GM12872 (cell line): ENCODE measurements around the gene TKTL2.

Experiments used
- TF ChIP-seq, protein P1 (sequence below): IDR thresholded peaks from 3 replicates; pipeline ENCODE4 v1.5.1; 2011; ENCODE audit warnings: low read depth, mild to moderate bottlenecking, low read length, moderate library complexity; ENCODE audit not compliant: insufficient read depth

TKTL2 gene

DNA sequence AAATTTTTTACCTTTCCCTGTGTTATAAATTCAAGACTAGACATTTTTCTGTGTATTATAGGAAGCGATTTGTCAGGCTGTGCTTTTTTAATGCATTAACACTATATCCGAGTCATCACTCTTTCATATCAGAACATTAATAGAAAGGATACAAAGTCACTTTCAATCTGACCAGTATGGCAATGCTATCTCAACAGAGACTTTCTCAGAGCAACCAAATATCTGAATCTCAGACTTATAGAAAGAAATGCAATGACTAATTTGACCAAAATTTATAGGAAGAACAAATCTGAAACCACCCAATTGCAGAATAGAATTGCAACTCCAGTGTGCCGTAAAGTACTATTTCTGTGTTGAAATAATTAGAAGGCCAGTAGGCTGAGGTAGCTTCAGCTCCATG, 473 bp upstream of the TKTL2 start:
- TF ChIP-seq, protein P1, sequence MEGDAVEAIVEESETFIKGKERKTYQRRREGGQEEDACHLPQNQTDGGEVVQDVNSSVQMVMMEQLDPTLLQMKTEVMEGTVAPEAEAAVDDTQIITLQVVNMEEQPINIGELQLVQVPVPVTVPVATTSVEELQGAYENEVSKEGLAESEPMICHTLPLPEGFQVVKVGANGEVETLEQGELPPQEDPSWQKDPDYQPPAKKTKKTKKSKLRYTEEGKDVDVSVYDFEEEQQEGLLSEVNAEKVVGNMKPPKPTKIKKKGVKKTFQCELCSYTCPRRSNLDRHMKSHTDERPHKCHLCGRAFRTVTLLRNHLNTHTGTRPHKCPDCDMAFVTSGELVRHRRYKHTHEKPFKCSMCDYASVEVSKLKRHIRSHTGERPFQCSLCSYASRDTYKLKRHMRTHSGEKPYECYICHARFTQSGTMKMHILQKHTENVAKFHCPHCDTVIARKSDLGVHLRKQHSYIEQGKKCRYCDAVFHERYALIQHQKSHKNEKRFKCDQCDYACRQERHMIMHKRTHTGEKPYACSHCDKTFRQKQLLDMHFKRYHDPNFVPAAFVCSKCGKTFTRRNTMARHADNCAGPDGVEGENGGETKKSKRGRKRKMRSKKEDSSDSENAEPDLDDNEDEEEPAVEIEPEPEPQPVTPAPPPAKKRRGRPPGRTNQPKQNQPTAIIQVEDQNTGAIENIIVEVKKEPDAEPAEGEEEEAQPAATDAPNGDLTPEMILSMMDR, result no peak

DNA sequence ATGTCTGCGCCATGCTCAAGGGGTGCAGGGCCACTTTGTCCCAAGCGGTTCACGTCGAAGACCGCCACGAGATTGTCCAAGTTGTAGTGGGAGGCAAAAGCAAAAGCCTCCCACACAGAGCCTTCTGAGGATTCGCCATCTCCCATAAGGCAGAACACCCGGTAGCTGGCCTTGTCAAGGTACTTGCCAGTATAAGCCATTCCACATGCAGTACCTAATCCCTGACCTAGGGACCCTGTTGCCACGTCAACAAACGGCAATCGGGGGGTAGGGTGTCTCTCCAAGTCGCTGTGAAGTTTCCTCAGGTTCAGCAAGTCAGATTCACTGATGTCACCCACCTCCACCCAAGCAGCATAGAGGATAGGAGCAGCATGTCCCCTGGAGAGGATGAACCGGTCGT, 424 bp downstream of the TKTL2 start:
- TF ChIP-seq, protein P1, result no peak

DNA sequence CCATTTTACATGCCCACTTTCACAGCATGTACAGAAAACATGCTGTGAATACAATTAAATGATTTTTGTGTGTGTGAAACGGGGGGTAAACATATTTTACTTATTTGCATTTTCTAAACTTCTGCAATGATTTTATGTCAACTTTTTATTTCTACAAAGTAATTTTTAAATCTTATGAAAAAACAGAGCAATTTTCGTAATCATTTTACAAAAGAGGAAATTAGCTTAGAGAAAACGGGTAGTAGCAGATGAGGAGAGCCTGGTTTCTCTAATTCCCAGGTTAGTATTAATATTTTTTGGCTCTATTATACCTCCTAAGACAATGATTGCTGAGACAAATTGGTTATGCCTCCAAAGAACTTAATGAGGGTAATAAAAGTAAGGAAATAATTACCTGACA, 3.2 kb downstream of the TKTL2 start:
- TF ChIP-seq, protein P1, result no peak

DNA sequence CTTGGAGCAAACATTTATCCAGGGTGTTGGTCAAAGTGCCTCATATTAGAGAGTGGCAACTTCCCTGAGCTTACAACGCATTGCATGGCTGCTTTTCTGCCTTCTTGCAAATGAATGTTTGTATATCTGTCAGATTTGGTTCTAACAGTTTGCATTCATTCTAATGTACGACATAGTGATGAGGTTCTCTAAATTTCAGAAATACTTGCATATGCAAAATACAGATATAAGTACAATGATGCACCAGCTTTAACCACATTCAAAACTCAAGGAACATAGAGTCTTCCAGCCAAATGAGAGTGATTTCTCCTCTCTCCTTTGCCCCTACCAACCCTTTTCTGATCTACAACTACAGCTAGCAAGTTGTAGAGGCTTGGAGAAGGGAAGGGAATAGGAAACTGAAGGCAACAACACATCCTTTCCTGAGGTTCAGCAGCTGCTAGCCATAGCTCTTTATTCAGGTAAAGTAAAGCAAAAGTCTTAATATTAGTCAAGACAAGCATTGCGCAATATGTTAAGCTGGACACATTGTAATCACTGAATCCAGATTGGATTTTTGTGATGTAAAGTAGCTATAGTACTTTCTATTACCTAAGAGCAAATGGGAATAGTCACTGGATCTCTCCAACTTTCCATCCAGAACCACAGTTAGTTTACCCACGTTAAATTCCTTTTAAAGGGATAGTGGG, 6.3 kb downstream of the TKTL2 start:
- TF ChIP-seq, protein P1, result no peak

DNA sequence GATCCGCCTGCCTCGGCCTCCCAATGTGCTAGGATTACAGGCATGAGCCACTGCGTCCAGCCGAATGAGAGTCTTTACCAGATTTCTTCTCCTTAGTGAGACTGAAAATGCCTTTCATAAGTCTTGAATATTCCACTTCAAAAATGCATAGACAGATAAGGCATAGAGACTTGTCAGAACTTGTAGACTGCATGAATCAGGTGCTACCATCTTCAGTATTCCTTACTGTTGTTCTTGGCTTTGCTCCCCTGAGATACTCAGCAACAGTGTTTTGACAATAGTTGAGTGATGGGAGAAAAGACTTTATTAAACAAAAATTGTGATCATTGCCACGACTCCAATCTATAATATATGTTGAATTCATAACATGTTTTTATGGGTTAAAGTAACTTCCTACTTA, 11.0 kb downstream of the TKTL2 start:
- TF ChIP-seq, protein P1, result no peak

DNA sequence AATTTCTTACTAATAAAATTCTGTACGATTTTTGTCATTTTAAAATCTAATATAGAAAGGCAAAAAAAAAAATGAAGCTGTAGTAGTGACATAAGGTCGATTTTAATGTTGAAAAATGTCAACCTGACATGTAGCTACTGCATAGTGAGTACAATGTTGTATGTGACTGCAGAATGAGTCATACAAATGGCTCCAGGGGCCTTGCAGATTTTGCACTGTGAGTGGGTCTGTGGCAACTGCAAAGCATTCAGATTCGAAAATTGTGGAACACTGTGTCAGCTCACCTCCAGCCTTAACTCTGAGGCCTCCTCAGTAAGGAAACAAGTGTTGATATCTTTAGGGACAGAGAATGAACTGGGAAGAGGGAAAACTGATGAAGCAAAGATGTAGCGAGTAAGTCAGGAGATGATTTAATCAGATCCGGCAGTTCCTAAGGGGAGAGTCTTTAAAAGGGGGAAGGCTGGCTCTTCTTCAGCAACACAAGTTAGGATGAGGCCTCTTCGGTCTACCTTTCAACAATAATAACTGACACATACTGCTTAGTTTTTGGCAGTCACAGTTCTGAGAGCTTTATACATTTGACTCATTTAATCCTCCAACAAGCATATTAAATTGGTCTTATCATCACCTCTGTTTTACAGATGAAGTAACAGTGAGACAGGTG, 24.9 kb downstream of the TKTL2 start:
- TF ChIP-seq, protein P1, result no peak

DNA sequence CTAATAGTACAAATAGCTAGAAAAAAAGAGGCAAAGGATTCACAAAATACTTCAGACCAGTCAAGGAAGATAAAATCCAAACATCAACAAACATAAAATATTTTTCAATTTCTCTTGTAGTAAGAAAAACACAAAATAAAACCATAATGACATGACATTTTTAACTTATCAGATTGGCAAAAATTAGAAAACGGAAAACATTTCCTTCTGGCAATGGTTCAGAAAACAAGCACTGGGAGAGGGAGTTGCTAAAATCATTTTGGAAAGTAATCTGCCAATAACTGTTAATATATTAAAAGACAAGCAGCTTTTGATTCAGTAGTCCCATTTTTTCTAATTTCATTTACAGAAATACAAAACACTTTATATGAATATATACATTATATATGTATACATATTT, 26.1 kb downstream of the TKTL2 start:
- TF ChIP-seq, protein P1, result no peak
